Measurements from ENCODE around the gene LAMP1. TPM values are rescaled to one million over a fixed set of nuclear protein-coding genes. Genes with fewer than 3 reads are reported as not detected.

Gene LAMP1
- polyA plus RNA-seq, 1 of the 3 experiments (the other 2 are of a cell fraction) = 261 TPM

- peaks cover 2% of the 10 kb centered on the region for H3F3A ChIP-seq (replicated peaks; ENCODE audit: insufficient read depth)
- H3K9me2 ChIP-seq = no peaks in the 10 kb centered on the region
- no peak overlapping the region for H3K4me2 ChIP-seq
- H2AFZ ChIP-seq (ENCODE audit: low read depth) = no peak overlapping the region
- CTCF ChIA-PET = no interaction called here
- no peak overlapping the region for H3K4me3 ChIP-seq (ENCODE audit: low read depth in 2 of 2, low read length in 1 of 2)
- no peak overlapping the region for H3K27ac ChIP-seq (ENCODE audit: low read depth in 2 of 2, low read length in 1 of 2)
- H3K27me3 ChIP-seq (ENCODE audit: insufficient read depth) = no peaks in the 10 kb centered on the region
- no peak for DNase-seq
- 93% methylated on average over 14 of the region's 14 CpGs for WGBS (ENCODE audit: low lambda C conversion rate)
- no peaks in the 10 kb centered on the region for H3K9me3 ChIP-seq
- POLR2A ChIA-PET = no interaction called here
- no peak overlapping the region for H3K9ac ChIP-seq
- 0 out of 2 replicates have a peak, but pooled peaks cover 7% of the 10 kb centered on the region for H4K20me1 ChIP-seq (ENCODE audit: insufficient read depth)
- peaks cover 21 to 53% of the 10 kb centered on the region in 2 experiments for H3K36me3 ChIP-seq (replicated peaks in 1 of 2; ENCODE audit: control insufficient read depth in 1 of 2, insufficient read depth in 2 of 2, low read length in 1 of 2)
- peaks cover 6% of the 10 kb centered on the region for H3K79me2 ChIP-seq (ENCODE audit: insufficient read depth)
- no peaks in the 10 kb centered on the region for H3K4me1 ChIP-seq (ENCODE audit: control insufficient read depth in 1 of 2, insufficient read depth in 2 of 2, low read depth in 1 of 2, low read length in 1 of 2)
- TF ChIP-seq ELF1 (IDR thresholded peaks at IDR 0.05) (no peak), NFIC (IDR thresholded peaks at IDR 0.05; ENCODE audit: borderline replicate concordance) (no peak), RAD21 (IDR thresholded peaks at IDR 0.05; ENCODE audit: low read length) (no peak)
These were observed 22.3 kb downstream of the LAMP1 start for GRCh38 chr13:113319371-113319770.

- no peak overlapping the region for H3K4me3 ChIP-seq (ENCODE audit: low read depth in 2 of 2, low read length in 1 of 2)
- no peaks in the 10 kb centered on the region for H3K27me3 ChIP-seq (ENCODE audit: insufficient read depth)
- H3K9me2 ChIP-seq = no peaks in the 10 kb centered on the region
- DNase-seq = no peak
- no peaks in the 10 kb centered on the region for H3K9me3 ChIP-seq
- CTCF ChIA-PET = interaction anchor here (0.8 kb wide), 1 partner anchor 33 kb away, joined by 3 read pairs; no protein-coding TSS in a partner anchor
- H3K79me2 ChIP-seq (ENCODE audit: insufficient read depth) = peaks cover 6% of the 10 kb centered on the region
- no peak for TF ChIP-seq NRF1 (IDR thresholded peaks at IDR 0.05; ENCODE audit: low read depth, low read length)
- no peak for TF ChIP-seq CHD2 (IDR thresholded peaks at IDR 0.05; ENCODE audit: low read length, partially characterized antibody)
- no peak for TF ChIP-seq USF1 (IDR thresholded peaks at IDR 0.05; ENCODE audit: borderline replicate concordance, low read depth)
- no peak for TF ChIP-seq GABPA (IDR thresholded peaks at IDR 0.05; ENCODE audit: low read depth)
- TF ChIP-seq EP300 (IDR thresholded peaks at IDR 0.05; ENCODE audit: borderline replicate concordance in 1 of 2, low read depth in 1 of 2, low read length in 1 of 2) = no peak
- no peak for TF ChIP-seq USF2 (IDR thresholded peaks at IDR 0.05; ENCODE audit: borderline replicate concordance, low read depth, low read length)
- TF ChIP-seq SIN3A (IDR thresholded peaks at IDR 0.05; ENCODE audit: borderline replicate concordance, low read depth, low read length) = no peak
- TF ChIP-seq RFX5 (IDR thresholded peaks at IDR 0.05; ENCODE audit: low read length) = no peak
- TF ChIP-seq IRF3 (IDR thresholded peaks at IDR 0.05; ENCODE audit: low read depth, low read length) = no peak
- H4K20me1 ChIP-seq (ENCODE audit: insufficient read depth) = 0 out of 2 replicates have a peak, but pooled peaks cover 4% of the 10 kb centered on the region
- no peaks in the 10 kb centered on the region for H3K4me1 ChIP-seq (ENCODE audit: control insufficient read depth in 1 of 2, insufficient read depth in 2 of 2, low read depth in 1 of 2, low read length in 1 of 2)
- WGBS (ENCODE audit: low lambda C conversion rate) = 94% methylated on average over 12 of the region's 19 CpGs
- POLR2A ChIA-PET = no interaction called here
- H3K27ac ChIP-seq (ENCODE audit: low read depth in 2 of 2, low read length in 1 of 2) = no peak overlapping the region
- H3F3A ChIP-seq (replicated peaks; ENCODE audit: insufficient read depth) = peaks cover 2% of the 10 kb centered on the region
- H2AFZ ChIP-seq (ENCODE audit: low read depth) = no peak overlapping the region
- H3K36me3 ChIP-seq (replicated peaks in 1 of 2; ENCODE audit: control insufficient read depth in 1 of 2, insufficient read depth in 2 of 2, low read length in 1 of 2) = peaks cover 23 to 56% of the 10 kb centered on the region in 2 experiments
- H3K4me2 ChIP-seq = no peak overlapping the region
- no peak overlapping the region for H3K9ac ChIP-seq
These were observed 23.3 kb downstream of the LAMP1 start for GRCh38 chr13:113320226-113320875.
